GM23338 (cell line): Measurements from ENCODE around the gene C1QBP. TPM values are rescaled to one million over a fixed set of nuclear protein-coding genes. Genes with fewer than 3 reads are reported as not detected.

Experiments
- ATAC-seq: fragments of 200-7000 bp; cut with Tn5 transposase; 3 replicates; pipeline ENCODE4 v1.9.1; 2020
- DNase-seq: peaks from one replicate; pipeline ENCODE4 v3.0.0-alpha.2; 2015; ENCODE audit warnings: low spot score
- H2AFZ ChIP-seq: fragments of 200-600 bp; sonication (generic); 2 replicates; pipeline ENCODE4 v1.8.0; 2016; ENCODE audit warnings: antibody characterized with exemption, mild to moderate bottlenecking, moderate library complexity
- H3F3A ChIP-seq: fragments of 200-600 bp; sonication (generic); replicated peaks from 2 replicates; pipeline ENCODE4 v1.8.0; 2017; ENCODE audit warnings: antibody characterized with exemption, mixed run types, low read depth
- H3K27ac ChIP-seq: fragments of 200-600 bp; sonication (generic); 2 replicates; pipeline ENCODE4 v1.6.1; 2016; ENCODE audit warnings: low read depth
- H3K27me3 ChIP-seq: fragments of 200-600 bp; sonication (generic); 2 replicates; pipeline ENCODE4 v1.8.0; 2016; ENCODE audit warnings: mild to moderate bottlenecking, mixed run types, moderate library complexity; ENCODE audit not compliant: insufficient read depth
- H3K36me3 ChIP-seq: fragments of 200-600 bp; sonication (generic); 2 replicates; pipeline ENCODE4 v1.8.0; 2016; ENCODE audit warnings: mild to moderate bottlenecking; ENCODE audit not compliant: insufficient read depth
- H3K4me1 ChIP-seq: fragments of 200-600 bp; sonication (generic); 2 replicates; pipeline ENCODE4 v1.8.0; 2016; ENCODE audit warnings: mild to moderate bottlenecking, moderate library complexity; ENCODE audit not compliant: insufficient read depth
- H3K4me2 ChIP-seq: fragments of 200-600 bp; sonication (generic); 2 replicates; pipeline ENCODE4 v1.7.1; 2017; ENCODE audit warnings: mixed run types
- H3K4me3 ChIP-seq: fragments of 200-600 bp; sonication (generic); 2 replicates; pipeline ENCODE4 v1.6.1; 2016; ENCODE audit warnings: mixed run types
- H3K79me2 ChIP-seq: fragments of 200-600 bp; sonication (generic); replicated peaks from 2 replicates; pipeline ENCODE4 v1.8.0; 2017; ENCODE audit warnings: mild to moderate bottlenecking; ENCODE audit not compliant: insufficient read depth
- H3K9me2 ChIP-seq: fragments of 200-600 bp; sonication (generic); 2 replicates; pipeline ENCODE4 v1.8.0; 2017; ENCODE audit not compliant: insufficient read depth
- H4K20me1 ChIP-seq: fragments of 200-600 bp; sonication (generic); replicated peaks from 2 replicates; pipeline ENCODE4 v1.8.0; 2017; ENCODE audit warnings: mild to moderate bottlenecking; ENCODE audit not compliant: insufficient read depth
- H3K27ac Mint-ChIP-seq: 2 replicates; pipeline ENCODE4 v1.8.0; 2020; ENCODE audit warnings: inconsistent platforms, mild to moderate bottlenecking, moderate library complexity, mixed read lengths
- H3K27me3 Mint-ChIP-seq: 3 replicates; pipeline ENCODE4 v1.8.0; 2022; ENCODE audit warnings: low read depth, mild to moderate bottlenecking, moderate library complexity, mixed read lengths, inconsistent platforms; ENCODE audit not compliant: insufficient read depth, poor library complexity
- H3K36me3 Mint-ChIP-seq: 3 replicates; pipeline ENCODE4 v1.8.0; 2021; ENCODE audit warnings: low read depth, mild to moderate bottlenecking, inconsistent platforms, moderate library complexity, mixed read lengths
- H3K4me1 Mint-ChIP-seq: 3 replicates; pipeline ENCODE4 v1.8.0; 2020; ENCODE audit warnings: mild to moderate bottlenecking, inconsistent platforms, mixed read lengths
- H3K4me3 Mint-ChIP-seq: 3 replicates; pipeline ENCODE4 v1.8.0; 2021; ENCODE audit warnings: moderate library complexity, mild to moderate bottlenecking, inconsistent platforms, mixed read lengths
- H3K9me3 Mint-ChIP-seq: 3 replicates; pipeline ENCODE4 v1.8.0; 2020; ENCODE audit warnings: moderate library complexity, mild to moderate bottlenecking, inconsistent platforms, mixed read lengths
- CREB1 ChIP-seq: fragments of 250-450 bp; sonication (Bioruptor Pico); IDR thresholded peaks from 2 replicates; pipeline ENCODE4 v1.5.0; 2020; ENCODE audit warnings: low read depth, mild to moderate bottlenecking, moderate library complexity
- EZH2 ChIP-seq: fragments of 200-600 bp; sonication (generic); IDR thresholded peaks from one replicate; pipeline ENCODE4 v1.8.0; 2017; ENCODE audit warnings: antibody characterized with exemption, mild to moderate bottlenecking, low read depth; ENCODE audit not compliant: unreplicated experiment
- EZH2phosphoT487 ChIP-seq: fragments of 200-600 bp; sonication (generic); IDR thresholded peaks from one replicate; pipeline ENCODE4 v1.8.1; 2018; ENCODE audit warnings: antibody characterized with exemption; ENCODE audit not compliant: unreplicated experiment
- JUNB ChIP-seq: IDR thresholded peaks from one replicate; pipeline ENCODE4 v1.6.1; 2016; ENCODE audit warnings: antibody characterized with exemption; ENCODE audit not compliant: unreplicated experiment
- NANOG ChIP-seq: IDR thresholded peaks from 2 replicates; pipeline ENCODE4 v1.6.1; 2016; ENCODE audit warnings: antibody characterized with exemption, borderline replicate concordance
- POLR2AphosphoS5 ChIP-seq: IDR thresholded peaks from 2 replicates; pipeline ENCODE4 v1.6.1; 2016; ENCODE audit warnings: antibody characterized with exemption, low read depth
- STAT1 ChIP-seq: IDR thresholded peaks from one replicate; pipeline ENCODE4 v1.6.1; 2016; ENCODE audit warnings: antibody characterized with exemption; ENCODE audit not compliant: unreplicated experiment
- ZNF114 ChIP-seq: fragments of 250-450 bp; sonication (Bioruptor Pico); IDR thresholded peaks from 2 replicates; pipeline ENCODE4 v1.5.0; 2020; ENCODE audit warnings: mild to moderate bottlenecking, moderate library complexity
- ZNF331 ChIP-seq: fragments of 250-450 bp; sonication (Bioruptor Pico); IDR thresholded peaks from 2 replicates; pipeline ENCODE4 v1.5.0; 2020; ENCODE audit warnings: low read depth, mild to moderate bottlenecking, moderate library complexity
- polyA plus RNA-seq: library from polyadenylated mRNA; unstranded; fragments of >200 nt; fragmentation: Nextera tagmentation; extraction: Ambion mirVana; gene quantifications from 2 replicates; pipeline ENCODE4 v1.2.1, GENCODE V29; 2016
- total RNA-seq: library from RNA; depleted of rRNA; stranded (reverse); fragments of >200 nt; shearing (Covaris generic); gene quantifications from 2 replicates; pipeline ENCODE4 v1.2.3, GENCODE V29; 2014
- TF ChIP-seq, protein P1 (sequence below): fragments of 250-450 bp; sonication (Bioruptor Pico); IDR thresholded peaks from 2 replicates; pipeline ENCODE4 v1.5.0; 2020; ENCODE audit warnings: mild to moderate bottlenecking, moderate library complexity
- TF ChIP-seq, protein P2 (sequence below): IDR thresholded peaks from one replicate; pipeline ENCODE4 v1.6.1; 2018; ENCODE audit warnings: antibody characterized with exemption; ENCODE audit not compliant: unreplicated experiment
- TF ChIP-seq, protein P3 (sequence below): IDR thresholded peaks from 2 replicates; pipeline ENCODE4 v1.6.1; 2016; ENCODE audit warnings: antibody characterized with exemption
- TF ChIP-seq, protein P4 (sequence below), 2 experiments: fragments of 200-600 bp in 1 of 2; sonication (generic) in 1 of 2; conservative IDR thresholded peaks; 2 replicates each; pipeline versions ENCODE4 v1.5.1 to v1.6.1; 2016 to 2017; ENCODE audit warnings: antibody characterized with exemption in 2 of 2, low read depth in 2 of 2, mild to moderate bottlenecking in 2 of 2, moderate library complexity in 1 of 2

C1QBP gene
- total and polyA plus RNA-seq, 2 experiments from 2014 or later: 478 to 704 TPM

DNA sequence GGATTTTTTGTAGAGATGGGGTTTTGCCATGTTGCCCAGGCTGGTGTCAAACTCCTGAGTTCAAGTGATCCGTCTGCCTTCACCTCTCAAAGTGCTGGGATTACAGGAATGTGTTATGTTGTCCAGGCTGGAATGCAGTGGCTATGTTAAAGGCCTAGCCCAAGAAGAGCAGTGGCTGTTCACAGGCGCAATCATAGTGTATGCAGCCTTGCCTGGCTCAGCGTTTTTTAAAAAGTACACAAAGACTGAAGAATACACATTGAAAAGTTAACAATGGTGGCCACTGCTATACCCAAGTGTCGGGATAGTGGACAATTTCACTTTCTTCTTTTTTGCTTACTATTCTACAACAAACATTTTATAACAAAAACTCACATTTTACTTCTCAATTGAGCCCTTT is 40.0 kb upstream of the C1QBP start:
- TF ChIP-seq CREB1 (CRISPR knock-in tag): no peak
- TF ChIP-seq ZNF114 (CRISPR knock-in tag): no peak
- TF ChIP-seq, protein P1, sequence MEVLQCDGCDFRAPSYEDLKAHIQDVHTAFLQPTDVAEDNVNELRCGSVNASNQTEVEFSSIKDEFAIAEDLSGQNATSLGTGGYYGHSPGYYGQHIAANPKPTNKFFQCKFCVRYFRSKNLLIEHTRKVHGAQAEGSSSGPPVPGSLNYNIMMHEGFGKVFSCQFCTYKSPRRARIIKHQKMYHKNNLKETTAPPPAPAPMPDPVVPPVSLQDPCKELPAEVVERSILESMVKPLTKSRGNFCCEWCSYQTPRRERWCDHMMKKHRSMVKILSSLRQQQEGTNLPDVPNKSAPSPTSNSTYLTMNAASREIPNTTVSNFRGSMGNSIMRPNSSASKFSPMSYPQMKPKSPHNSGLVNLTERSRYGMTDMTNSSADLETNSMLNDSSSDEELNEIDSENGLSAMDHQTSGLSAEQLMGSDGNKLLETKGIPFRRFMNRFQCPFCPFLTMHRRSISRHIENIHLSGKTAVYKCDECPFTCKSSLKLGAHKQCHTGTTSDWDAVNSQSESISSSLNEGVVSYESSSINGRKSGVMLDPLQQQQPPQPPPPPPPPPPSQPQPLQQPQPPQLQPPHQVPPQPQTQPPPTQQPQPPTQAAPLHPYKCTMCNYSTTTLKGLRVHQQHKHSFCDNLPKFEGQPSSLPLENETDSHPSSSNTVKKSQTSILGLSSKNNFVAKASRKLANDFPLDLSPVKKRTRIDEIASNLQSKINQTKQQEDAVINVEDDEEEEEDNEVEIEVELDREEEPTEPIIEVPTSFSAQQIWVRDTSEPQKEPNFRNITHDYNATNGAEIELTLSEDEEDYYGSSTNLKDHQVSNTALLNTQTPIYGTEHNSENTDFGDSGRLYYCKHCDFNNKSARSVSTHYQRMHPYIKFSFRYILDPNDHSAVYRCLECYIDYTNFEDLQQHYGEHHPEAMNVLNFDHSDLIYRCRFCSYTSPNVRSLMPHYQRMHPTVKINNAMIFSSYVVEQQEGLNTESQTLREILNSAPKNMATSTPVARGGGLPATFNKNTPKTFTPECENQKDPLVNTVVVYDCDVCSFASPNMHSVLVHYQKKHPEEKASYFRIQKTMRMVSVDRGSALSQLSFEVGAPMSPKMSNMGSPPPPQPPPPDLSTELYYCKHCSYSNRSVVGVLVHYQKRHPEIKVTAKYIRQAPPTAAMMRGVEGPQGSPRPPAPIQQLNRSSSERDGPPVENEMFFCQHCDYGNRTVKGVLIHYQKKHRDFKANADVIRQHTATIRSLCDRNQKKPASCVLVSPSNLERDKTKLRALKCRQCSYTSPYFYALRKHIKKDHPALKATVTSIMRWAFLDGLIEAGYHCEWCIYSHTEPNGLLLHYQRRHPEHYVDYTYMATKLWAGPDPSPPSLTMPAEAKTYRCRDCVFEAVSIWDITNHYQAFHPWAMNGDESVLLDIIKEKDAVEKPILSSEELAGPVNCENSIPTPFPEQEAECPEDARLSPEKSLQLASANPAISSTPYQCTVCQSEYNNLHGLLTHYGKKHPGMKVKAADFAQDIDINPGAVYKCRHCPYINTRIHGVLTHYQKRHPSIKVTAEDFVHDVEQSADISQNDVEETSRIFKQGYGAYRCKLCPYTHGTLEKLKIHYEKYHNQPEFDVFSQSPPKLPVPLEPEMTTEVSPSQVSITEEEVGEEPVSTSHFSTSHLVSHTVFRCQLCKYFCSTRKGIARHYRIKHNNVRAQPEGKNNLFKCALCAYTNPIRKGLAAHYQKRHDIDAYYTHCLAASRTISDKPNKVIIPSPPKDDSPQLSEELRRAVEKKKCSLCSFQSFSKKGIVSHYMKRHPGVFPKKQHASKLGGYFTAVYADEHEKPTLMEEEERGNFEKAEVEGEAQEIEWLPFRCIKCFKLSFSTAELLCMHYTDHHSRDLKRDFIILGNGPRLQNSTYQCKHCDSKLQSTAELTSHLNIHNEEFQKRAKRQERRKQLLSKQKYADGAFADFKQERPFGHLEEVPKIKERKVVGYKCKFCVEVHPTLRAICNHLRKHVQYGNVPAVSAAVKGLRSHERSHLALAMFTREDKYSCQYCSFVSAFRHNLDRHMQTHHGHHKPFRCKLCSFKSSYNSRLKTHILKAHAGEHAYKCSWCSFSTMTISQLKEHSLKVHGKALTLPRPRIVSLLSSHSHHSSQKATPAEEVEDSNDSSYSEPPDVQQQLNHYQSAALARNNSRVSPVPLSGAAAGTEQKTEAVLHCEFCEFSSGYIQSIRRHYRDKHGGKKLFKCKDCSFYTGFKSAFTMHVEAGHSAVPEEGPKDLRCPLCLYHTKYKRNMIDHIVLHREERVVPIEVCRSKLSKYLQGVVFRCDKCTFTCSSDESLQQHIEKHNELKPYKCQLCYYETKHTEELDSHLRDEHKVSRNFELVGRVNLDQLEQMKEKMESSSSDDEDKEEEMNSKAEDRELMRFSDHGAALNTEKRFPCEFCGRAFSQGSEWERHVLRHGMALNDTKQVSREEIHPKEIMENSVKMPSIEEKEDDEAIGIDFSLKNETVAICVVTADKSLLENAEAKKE (CRISPR knock-in tag): no peak
- TF ChIP-seq EZH2: no peak
- TF ChIP-seq, protein P2, sequence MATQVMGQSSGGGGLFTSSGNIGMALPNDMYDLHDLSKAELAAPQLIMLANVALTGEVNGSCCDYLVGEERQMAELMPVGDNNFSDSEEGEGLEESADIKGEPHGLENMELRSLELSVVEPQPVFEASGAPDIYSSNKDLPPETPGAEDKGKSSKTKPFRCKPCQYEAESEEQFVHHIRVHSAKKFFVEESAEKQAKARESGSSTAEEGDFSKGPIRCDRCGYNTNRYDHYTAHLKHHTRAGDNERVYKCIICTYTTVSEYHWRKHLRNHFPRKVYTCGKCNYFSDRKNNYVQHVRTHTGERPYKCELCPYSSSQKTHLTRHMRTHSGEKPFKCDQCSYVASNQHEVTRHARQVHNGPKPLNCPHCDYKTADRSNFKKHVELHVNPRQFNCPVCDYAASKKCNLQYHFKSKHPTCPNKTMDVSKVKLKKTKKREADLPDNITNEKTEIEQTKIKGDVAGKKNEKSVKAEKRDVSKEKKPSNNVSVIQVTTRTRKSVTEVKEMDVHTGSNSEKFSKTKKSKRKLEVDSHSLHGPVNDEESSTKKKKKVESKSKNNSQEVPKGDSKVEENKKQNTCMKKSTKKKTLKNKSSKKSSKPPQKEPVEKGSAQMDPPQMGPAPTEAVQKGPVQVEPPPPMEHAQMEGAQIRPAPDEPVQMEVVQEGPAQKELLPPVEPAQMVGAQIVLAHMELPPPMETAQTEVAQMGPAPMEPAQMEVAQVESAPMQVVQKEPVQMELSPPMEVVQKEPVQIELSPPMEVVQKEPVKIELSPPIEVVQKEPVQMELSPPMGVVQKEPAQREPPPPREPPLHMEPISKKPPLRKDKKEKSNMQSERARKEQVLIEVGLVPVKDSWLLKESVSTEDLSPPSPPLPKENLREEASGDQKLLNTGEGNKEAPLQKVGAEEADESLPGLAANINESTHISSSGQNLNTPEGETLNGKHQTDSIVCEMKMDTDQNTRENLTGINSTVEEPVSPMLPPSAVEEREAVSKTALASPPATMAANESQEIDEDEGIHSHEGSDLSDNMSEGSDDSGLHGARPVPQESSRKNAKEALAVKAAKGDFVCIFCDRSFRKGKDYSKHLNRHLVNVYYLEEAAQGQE: no peak
- TF ChIP-seq POLR2AphosphoS5: no peak
- TF ChIP-seq NANOG: no peak
- no peak for TF ChIP-seq STAT1
- TF ChIP-seq ZNF331: no peak
- TF ChIP-seq JUNB: no peak
- TF ChIP-seq, protein P3, sequence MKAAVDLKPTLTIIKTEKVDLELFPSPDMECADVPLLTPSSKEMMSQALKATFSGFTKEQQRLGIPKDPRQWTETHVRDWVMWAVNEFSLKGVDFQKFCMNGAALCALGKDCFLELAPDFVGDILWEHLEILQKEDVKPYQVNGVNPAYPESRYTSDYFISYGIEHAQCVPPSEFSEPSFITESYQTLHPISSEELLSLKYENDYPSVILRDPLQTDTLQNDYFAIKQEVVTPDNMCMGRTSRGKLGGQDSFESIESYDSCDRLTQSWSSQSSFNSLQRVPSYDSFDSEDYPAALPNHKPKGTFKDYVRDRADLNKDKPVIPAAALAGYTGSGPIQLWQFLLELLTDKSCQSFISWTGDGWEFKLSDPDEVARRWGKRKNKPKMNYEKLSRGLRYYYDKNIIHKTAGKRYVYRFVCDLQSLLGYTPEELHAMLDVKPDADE: no peak
- TF ChIP-seq EZH2phosphoT487: no peak
- TF ChIP-seq, protein P4, sequence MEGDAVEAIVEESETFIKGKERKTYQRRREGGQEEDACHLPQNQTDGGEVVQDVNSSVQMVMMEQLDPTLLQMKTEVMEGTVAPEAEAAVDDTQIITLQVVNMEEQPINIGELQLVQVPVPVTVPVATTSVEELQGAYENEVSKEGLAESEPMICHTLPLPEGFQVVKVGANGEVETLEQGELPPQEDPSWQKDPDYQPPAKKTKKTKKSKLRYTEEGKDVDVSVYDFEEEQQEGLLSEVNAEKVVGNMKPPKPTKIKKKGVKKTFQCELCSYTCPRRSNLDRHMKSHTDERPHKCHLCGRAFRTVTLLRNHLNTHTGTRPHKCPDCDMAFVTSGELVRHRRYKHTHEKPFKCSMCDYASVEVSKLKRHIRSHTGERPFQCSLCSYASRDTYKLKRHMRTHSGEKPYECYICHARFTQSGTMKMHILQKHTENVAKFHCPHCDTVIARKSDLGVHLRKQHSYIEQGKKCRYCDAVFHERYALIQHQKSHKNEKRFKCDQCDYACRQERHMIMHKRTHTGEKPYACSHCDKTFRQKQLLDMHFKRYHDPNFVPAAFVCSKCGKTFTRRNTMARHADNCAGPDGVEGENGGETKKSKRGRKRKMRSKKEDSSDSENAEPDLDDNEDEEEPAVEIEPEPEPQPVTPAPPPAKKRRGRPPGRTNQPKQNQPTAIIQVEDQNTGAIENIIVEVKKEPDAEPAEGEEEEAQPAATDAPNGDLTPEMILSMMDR (conservative IDR thresholded peaks at IDR 0.05; ENCODE audit: low read depth in 2 of 2): no peak
- Histone ChIP-seq H4K20me1 (peaks cover 8% of the 10 kb centered on the region), H3K9me2 (no peaks in the 10 kb centered on the region), H3F3A (no peaks in the 10 kb centered on the region), H3K36me3 (peaks cover 43% of the 10 kb centered on the region), H3K4me2 (no peak overlapping the region), H2AFZ (no peak overlapping the region), H3K79me2 (peaks cover 62% of the 10 kb centered on the region), H3K4me1 (no peaks in the 10 kb centered on the region), H3K27me3 (no peaks in the 10 kb centered on the region), H3K4me3 (no peak overlapping the region), H3K27ac (no peak overlapping the region)
- Mint-ChIP-seq H3K36me3 (peaks cover 83% of the 10 kb centered on the region), H3K27me3 (no peaks in the 10 kb centered on the region), H3K4me1 (no peaks in the 10 kb centered on the region), H3K4me3 (no peak overlapping the region), H3K9me3 (no peaks in the 10 kb centered on the region), H3K27ac (no peak overlapping the region)
- ATAC-seq (no peak), DNase-seq (no peak)
